ENCODE results near the gene HTR2C.
"Not testable (repeated sequence)": the region's sequence is repeated elsewhere in the genome, so short reads cannot be mapped to it uniquely, and the experiment has no call there.

HTR2C gene

GRCh38 chrX:114583646-114584374, at the start of gene HTR2C:
Gene HTR2C, plus strand, starts transcription at chrX:114584086. Its CDS starts 142,851 bp downstream, at chrX:114726937.
- DNase-seq (ENCODE audit: low read depth) = no peak

- DNase-seq (ENCODE audit: low read depth) = no peak
Measured at GRCh38 chrX:114580336-114580735, 3.5 kb upstream of the HTR2C start.

- DNase-seq (ENCODE audit: low read depth) = no peak
Measured at GRCh38 chrX:114581528-114582263, 2.2 kb upstream of the HTR2C start.

GRCh38 chrX:114582264-114582632, 1.6 kb upstream of the HTR2C start:
- DNase-seq (ENCODE audit: low read depth) = no peak

GRCh38 chrX:114582698-114583395, 1.0 kb upstream of the HTR2C start:
- no peak for DNase-seq (ENCODE audit: low read depth)

- DNase-seq (ENCODE audit: low read depth) = no peak
Measured at GRCh38 chrX:114584375-114584943, 573 bp downstream of the HTR2C start.

GRCh38 chrX:114584983-114585842, 1.3 kb downstream of the HTR2C start:
- DNase-seq (ENCODE audit: low read depth) = no peak

GRCh38 chrX:114591121-114591520, 7.2 kb downstream of the HTR2C start:
- DNase-seq (ENCODE audit: low read depth) = no peak

GRCh38 chrX:114599305-114599704, 15.4 kb downstream of the HTR2C start:
- no peak for DNase-seq (ENCODE audit: low read depth)

- DNase-seq (ENCODE audit: low read depth) = no peak
Measured at GRCh38 chrX:114599911-114600310, 16.0 kb downstream of the HTR2C start.

GRCh38 chrX:114606619-114607018, 22.7 kb downstream of the HTR2C start:
- not testable (repeated sequence) for DNase-seq (ENCODE audit: low read depth)

- DNase-seq (ENCODE audit: low read depth) = no peak
Measured at GRCh38 chrX:114611018-114611619, 27.2 kb downstream of the HTR2C start.

GRCh38 chrX:114615765-114616164, 31.9 kb downstream of the HTR2C start:
- DNase-seq (ENCODE audit: low read depth) = no peak

- no peak for DNase-seq (ENCODE audit: low read depth)
Measured at GRCh38 chrX:114619874-114620273, 36.0 kb downstream of the HTR2C start.

GRCh38 chrX:114626323-114626722, 42.4 kb downstream of the HTR2C start:
- DNase-seq (ENCODE audit: low read depth) = no peak

GRCh38 chrX:114635986-114636385, 52.1 kb downstream of the HTR2C start:
- no peak for DNase-seq (ENCODE audit: low read depth)

- no peak for DNase-seq (ENCODE audit: low read depth)
Measured at GRCh38 chrX:114650351-114650750, 66.5 kb downstream of the HTR2C start.

GRCh38 chrX:114675365-114675764, 91.5 kb downstream of the HTR2C start:
- no peak for DNase-seq (ENCODE audit: low read depth)

- DNase-seq (ENCODE audit: low read depth) = not testable (repeated sequence)
Measured at GRCh38 chrX:114700533-114700932, 116.6 kb downstream of the HTR2C start.

- no peak for DNase-seq (ENCODE audit: low read depth)
Measured at GRCh38 chrX:114709406-114709805, 125.5 kb downstream of the HTR2C start.

GRCh38 chrX:114710571-114710970, 126.7 kb downstream of the HTR2C start:
- DNase-seq (ENCODE audit: low read depth) = no peak

Measured in activated T-cell treated with anti-CD3 and anti-CD28 coated beads for 24 hours (primary cell).